WTC11 (cell line): ENCODE results near the gene FBLN2. TPM values are rescaled to one million over a fixed set of nuclear protein-coding genes. Genes with fewer than 3 reads are reported as not detected.

ENCODE experiments used
- CREB1 ChIP-seq: sonication (generic); formaldehyde crosslinking; IDR thresholded peaks from 2 replicates; pipeline ENCODE4 v1.8.0; 2023; ENCODE audit warnings: mild to moderate bottlenecking, missing genetic modification reagents
- ZNF263 ChIP-seq: sonication (generic); formaldehyde crosslinking; IDR thresholded peaks from 2 replicates; pipeline ENCODE4 v1.8.1; 2022; ENCODE audit warnings: low read depth, mild to moderate bottlenecking, moderate library complexity, missing genetic modification reagents
- total RNA-seq: library from RNA; stranded (reverse); gene quantifications from 3 replicates; pipeline ENCODE4 v1.2.3, GENCODE V29; 2021
- TF ChIP-seq, protein P1 (sequence below): sonication (generic); formaldehyde crosslinking; IDR thresholded peaks from 2 replicates; pipeline ENCODE4 v1.8.1; 2023; ENCODE audit warnings: mild to moderate bottlenecking, missing genetic modification reagents, borderline replicate concordance
- TF ChIP-seq, protein P2 (sequence below): sonication (generic); formaldehyde crosslinking; IDR thresholded peaks from 2 replicates; pipeline ENCODE4 v1.8.1; 2022; ENCODE audit warnings: mild to moderate bottlenecking, missing genetic modification reagents, moderate library complexity, borderline replicate concordance
- TF ChIP-seq, protein P3 (sequence below): fragments of 250-450 bp; sonication (Bioruptor Pico); IDR thresholded peaks from 2 replicates; pipeline ENCODE4 v1.9.0; 2021; ENCODE audit warnings: mild to moderate bottlenecking

Gene FBLN2
- total RNA-seq, 1 experiment from 2014 or later = 20.7 TPM

- TF ChIP-seq, protein P1, sequence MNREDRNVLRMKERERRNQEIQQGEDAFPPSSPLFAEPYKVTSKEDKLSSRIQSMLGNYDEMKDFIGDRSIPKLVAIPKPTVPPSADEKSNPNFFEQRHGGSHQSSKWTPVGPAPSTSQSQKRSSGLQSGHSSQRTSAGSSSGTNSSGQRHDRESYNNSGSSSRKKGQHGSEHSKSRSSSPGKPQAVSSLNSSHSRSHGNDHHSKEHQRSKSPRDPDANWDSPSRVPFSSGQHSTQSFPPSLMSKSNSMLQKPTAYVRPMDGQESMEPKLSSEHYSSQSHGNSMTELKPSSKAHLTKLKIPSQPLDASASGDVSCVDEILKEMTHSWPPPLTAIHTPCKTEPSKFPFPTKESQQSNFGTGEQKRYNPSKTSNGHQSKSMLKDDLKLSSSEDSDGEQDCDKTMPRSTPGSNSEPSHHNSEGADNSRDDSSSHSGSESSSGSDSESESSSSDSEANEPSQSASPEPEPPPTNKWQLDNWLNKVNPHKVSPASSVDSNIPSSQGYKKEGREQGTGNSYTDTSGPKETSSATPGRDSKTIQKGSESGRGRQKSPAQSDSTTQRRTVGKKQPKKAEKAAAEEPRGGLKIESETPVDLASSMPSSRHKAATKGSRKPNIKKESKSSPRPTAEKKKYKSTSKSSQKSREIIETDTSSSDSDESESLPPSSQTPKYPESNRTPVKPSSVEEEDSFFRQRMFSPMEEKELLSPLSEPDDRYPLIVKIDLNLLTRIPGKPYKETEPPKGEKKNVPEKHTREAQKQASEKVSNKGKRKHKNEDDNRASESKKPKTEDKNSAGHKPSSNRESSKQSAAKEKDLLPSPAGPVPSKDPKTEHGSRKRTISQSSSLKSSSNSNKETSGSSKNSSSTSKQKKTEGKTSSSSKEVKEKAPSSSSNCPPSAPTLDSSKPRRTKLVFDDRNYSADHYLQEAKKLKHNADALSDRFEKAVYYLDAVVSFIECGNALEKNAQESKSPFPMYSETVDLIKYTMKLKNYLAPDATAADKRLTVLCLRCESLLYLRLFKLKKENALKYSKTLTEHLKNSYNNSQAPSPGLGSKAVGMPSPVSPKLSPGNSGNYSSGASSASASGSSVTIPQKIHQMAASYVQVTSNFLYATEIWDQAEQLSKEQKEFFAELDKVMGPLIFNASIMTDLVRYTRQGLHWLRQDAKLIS (CRISPR knock-in tag) = no peak
- TF ChIP-seq CREB1 (CRISPR knock-in tag) (no peak), ZNF263 (CRISPR knock-in tag) (no peak)
- TF ChIP-seq, protein P2, sequence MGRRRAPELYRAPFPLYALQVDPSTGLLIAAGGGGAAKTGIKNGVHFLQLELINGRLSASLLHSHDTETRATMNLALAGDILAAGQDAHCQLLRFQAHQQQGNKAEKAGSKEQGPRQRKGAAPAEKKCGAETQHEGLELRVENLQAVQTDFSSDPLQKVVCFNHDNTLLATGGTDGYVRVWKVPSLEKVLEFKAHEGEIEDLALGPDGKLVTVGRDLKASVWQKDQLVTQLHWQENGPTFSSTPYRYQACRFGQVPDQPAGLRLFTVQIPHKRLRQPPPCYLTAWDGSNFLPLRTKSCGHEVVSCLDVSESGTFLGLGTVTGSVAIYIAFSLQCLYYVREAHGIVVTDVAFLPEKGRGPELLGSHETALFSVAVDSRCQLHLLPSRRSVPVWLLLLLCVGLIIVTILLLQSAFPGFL (CRISPR knock-in tag) = no peak
- TF ChIP-seq, protein P3, sequence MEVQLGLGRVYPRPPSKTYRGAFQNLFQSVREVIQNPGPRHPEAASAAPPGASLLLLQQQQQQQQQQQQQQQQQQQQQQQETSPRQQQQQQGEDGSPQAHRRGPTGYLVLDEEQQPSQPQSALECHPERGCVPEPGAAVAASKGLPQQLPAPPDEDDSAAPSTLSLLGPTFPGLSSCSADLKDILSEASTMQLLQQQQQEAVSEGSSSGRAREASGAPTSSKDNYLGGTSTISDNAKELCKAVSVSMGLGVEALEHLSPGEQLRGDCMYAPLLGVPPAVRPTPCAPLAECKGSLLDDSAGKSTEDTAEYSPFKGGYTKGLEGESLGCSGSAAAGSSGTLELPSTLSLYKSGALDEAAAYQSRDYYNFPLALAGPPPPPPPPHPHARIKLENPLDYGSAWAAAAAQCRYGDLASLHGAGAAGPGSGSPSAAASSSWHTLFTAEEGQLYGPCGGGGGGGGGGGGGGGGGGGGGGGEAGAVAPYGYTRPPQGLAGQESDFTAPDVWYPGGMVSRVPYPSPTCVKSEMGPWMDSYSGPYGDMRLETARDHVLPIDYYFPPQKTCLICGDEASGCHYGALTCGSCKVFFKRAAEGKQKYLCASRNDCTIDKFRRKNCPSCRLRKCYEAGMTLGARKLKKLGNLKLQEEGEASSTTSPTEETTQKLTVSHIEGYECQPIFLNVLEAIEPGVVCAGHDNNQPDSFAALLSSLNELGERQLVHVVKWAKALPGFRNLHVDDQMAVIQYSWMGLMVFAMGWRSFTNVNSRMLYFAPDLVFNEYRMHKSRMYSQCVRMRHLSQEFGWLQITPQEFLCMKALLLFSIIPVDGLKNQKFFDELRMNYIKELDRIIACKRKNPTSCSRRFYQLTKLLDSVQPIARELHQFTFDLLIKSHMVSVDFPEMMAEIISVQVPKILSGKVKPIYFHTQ (CRISPR knock-in tag) = no peak
Measured at GRCh38 chr3:13687517-13687943, 138.6 kb downstream of the FBLN2 start (continued).

Other genes with a start within 250 kb of the FBLN2 start
- 59.2 to 69.9 TPM (median 69.8 TPM) in 3 replicates for gene NUP210, start 128.8 kb upstream of the FBLN2 start, total RNA-seq
- 11.5 to 12.5 TPM (median 12.0 TPM) in 3 replicates for gene HDAC11, start 68.8 kb upstream of the FBLN2 start, total RNA-seq